Fibroblast of skin of abdomen (primary cell): ENCODE data around the gene RSPO1.

Experiments used
- DNase-seq: peaks from one replicate; pipeline ENCODE4 v3.0.0-alpha.2; 2013

The RSPO1 gene

DNA sequence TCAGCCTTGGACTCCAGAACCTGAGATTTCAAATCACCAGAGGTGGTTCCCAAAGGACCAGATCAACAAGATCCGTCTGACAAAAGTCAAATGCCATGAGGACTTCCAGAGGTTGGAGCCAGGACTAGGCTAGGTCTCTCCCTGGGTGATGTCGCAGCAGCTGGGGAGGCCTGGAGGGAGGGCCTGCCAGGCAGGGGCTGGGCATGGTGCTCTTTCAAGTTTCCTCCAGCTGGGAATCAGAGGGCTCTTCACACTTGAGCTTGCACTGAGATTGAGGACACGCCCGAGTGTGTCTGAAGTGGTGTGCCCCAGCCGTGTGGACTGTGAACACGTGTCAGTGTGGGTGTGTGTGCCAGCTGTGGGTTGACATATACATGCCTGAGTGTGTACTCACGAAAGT lies 21.3 kb upstream of the RSPO1 start:
- DNase-seq = no peak

DNA sequence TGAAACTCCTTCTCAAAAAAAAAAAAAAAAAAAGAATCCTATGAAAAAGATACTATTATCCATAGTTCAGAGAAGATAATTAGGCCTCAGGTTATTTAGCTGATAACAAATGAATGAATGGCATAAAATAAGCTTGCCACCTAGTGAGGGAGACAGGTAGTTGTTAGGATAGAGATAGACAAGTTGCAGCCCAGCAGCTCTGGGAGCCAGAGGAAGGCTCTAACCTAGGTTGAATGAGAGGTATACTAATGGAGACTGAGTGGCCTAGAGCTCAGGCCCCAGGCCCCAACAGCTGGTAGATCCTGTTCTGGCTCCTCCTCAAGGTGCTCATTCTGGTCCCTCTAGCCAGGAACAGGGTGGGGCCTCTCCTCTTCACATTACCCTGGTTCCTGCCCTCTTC lies 20.6 kb upstream of the RSPO1 start:
- no peak for DNase-seq

DNA sequence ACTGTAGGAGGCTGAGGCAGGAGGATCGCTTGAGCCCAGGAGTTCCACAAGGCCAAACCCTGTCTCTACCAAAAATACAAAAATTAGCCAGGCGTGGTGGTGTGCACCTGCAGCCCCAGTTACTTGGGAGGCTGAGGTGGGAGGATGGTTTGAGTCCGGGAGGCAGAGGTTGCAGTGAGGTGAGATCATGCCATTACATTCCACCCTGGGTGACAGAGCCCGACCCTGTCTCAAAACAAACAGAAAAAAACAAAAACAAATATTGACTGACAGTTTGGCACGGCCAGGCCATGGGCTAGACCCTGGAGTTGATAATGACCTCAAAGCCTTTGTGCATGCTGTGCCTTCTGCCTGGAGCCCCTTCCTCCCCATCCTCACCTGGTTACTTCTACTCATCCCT lies 19.2 kb upstream of the RSPO1 start:
- no peak for DNase-seq

DNA sequence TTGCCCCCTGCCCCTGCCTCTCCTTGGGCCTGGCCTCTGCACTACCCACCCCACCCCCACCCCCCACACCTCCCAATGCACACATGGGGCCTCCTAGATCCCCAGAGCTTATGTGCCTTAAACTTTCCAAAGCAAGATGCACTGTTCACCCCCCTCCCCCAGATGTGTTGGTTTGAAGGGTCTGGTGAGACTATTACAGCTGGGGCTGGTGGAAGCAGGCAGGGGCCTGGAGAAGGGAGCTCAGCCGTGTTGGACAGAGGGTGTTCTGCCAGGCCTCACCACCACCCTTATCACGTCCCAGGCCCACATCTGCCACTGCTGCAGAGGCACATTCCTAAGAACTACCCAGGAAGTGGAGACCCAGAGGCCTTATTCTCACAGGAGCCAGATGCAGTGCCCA lies 18.3 kb upstream of the RSPO1 start:
- no peak for DNase-seq

DNA sequence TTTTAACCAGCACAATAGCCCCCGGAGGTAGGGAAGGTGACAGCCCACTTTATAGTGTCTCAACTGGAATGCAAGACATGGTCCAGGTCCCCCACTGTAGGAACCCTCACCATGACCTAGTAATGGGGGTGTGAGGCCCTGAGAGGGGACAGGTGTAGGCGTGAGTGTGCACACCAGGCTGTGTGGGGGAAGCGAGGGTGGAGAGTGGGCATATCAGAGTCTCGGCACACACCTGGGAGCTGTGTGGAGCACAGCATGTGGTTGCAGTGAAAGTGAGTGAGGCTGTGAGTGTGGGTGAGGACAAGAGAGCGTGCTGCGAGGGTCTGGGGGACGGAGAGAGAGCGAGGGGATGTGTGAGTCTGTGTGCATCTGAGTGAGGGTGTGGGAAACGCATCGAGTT lies 17.1 kb upstream of the RSPO1 start:
- no peak for DNase-seq

DNA sequence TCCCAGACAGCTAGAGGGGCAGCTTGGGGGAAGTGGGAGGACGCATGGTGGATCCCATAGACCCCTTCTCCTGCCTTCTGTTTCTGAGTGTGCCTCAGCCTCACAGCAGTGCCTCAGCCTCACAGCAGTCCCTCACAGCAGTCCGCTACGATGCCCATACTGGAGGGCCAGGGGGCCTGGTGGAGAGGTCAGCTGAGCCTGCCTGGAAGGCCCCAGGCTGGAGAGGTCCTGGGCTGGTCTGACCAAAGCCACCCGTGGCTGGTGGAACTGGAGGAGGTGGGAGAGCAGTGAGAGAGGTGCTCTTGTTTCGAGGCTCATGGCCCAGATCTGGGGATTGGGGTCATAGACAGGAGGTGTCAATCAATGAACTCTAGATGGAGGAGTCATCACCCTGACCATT lies 16.0 kb upstream of the RSPO1 start:
- no peak for DNase-seq

DNA sequence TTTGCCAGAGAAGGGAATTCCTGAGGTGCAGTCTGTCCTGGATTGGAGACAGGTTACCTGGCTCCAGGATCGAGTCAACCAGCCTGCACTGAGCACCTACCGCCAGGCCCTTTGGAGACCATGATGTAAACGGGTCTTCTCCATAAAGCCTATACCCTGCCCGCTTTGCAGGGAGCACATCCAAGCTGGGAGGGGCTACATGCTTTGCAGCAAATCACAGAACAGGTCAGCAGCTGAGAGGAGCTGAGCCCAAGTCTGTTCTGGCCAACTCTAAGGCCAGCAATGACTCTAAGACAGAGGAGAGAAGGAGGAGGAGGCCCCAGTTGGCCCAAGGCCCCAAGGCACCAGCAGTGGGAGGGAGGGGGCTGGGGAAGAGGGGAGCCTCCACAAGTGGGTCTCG lies 15.5 kb upstream of the RSPO1 start:
- no peak for DNase-seq

DNA sequence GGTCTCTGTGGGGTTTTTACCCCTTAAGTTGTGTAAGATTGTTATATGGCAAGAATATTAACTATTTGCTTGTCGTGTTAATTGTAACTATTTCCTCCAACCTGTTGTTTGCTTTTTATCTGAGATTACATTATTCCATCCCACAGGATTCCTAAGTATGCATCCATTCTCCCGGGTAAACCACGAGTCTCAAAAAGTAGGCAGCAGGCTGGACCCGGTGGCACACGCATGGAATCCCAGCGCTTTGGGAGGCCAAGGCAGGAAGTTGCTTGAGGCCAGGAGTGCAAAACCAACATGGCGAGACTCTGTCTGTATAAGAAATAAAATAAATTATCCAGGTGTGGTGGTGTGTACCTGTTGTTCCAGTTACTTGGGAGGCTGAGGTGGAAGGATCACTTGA lies 12.6 kb upstream of the RSPO1 start:
- DNase-seq = no peak

DNA sequence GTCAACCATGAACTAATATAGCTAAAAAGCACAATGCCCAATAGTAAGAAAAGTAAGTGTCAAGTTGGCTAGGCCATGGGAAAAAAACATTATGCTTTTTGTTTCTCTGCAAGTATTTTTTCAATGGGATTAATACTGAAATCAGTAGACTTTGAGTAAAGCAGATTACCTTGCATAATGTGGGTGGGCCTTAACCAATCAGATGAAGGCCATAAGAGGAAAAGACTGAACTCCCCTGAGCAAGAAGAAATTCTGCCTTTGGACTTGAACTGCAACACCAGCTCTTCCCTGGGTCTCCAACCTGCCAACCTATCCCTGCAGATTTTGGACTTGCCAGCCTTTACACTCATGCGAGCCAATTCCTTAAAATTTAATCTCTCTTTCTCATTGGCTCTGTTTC lies 6.4 kb upstream of the RSPO1 start:
- DNase-seq = no peak

DNA sequence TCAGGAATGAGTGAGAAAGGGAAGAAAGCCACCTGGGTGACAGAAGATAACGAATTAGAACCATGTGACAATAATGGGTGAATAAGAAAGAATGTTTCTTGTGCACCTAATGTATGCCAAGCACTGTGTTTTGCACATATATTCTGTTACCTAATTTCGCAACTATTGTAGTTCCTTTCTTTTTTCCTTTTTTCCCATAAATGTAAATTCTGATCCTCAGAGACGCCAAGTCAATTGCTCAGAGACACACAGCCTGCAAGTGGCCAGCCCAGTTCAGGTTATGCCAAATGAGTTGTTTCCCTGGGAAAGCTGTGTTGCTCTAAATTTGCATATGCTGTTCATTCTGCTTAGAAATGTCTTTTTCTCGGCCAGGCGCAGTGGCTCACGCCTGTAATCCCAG lies 1.7 kb upstream of the RSPO1 start:
- no peak for DNase-seq

DNA sequence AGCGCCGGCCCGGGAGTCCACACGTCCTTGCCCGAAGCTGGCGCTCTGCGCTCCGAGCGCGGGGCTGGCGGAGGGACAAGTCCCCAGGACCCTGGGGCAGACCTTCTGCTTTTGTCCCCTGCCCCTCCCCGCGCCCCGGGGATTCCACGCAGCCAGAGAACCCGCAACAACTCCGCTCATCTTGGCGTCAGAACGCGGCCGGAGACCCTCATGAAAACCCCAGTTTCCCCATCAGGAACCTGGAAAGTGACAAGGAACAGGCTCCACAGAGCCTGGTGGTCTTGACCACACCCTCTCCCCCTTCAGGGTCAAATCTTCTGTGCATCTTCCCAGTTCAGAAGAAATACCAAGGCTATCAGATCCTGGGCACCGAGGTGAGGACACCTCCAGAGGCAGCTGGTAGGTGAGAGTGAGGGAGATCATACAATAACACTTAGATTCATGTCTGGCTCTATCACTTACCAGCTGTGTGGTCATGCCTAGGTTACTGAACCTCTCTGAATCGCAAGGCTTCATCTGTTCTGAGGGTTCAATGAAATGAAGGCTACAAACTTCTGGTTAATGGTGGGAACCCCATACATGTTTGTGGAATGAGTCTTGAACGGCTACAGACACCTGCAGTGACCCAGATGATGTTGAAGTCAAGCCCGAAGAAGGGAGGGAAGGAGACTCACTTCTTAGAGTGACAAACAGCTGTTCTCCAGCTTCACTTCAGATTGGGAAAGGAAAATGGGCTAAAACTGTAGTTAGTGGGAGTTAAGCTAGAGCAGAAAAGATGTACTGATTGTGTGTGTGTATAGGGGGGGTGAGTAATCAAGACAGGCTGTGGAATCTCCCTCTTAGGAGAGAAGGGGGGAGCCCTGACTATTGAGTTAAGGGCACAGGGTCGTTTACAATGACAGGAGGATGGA lies 555 bp upstream of the RSPO1 start:
- DNase-seq = no peak

DNA sequence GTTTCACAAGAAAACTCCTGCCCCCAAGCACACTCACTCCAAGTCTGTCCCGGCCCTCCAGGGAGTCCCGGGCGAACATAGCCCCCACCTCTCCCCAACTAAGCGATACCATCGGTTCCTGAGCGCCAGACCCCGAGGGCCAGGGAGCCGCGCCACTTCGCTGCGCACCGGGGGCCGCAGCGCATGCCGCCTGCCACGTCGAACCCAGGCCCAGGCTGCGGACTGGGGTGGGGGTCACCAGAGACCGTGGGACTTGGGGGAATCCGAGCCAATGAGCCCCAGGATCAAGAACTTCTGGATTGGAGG lies 801 bp downstream of the RSPO1 start:
- DNase-seq = no peak

DNA sequence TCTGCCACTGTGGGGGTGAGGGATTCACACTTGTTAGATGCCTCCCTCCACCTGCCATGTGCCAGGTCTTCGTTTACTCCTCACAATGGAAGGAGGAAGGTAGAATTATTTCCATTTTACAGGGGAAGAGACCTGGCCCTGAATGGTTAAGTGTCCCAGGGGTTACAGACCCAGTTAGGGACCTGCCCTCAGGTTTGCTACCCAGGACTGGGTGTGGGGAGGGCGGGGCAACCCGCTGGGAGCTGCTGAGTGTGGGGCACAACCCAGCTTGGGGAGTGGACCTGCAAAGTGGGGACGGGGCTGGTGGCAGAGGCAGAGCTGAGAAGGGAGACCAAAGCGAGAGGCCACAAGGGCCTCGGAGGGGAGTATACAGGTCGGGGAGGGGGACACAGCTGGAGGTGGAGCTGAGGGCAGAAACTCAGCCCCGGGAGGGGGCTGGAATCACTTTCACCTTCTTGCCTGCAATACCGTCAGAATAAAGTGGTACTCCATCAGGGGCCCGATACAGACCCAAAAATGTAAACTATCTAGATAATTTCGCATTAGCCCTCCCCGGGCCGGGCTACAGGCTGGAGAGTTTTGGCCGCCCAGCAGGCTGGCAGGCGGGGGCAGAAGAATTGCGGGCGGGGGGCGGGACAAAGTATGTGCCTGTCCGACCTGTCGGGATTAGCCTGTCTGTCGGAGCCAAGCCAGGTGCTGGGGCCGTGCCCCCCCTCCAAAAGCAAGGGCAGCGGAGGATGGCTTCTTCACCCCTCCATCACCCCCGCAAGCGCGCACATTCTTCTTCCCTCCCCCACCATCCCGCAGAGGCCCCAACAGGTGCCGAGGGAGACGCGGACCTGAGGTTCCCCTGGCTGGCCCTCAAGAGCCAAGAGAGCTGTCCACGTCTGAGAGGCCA lies 1.4 kb downstream of the RSPO1 start:
- DNase-seq = no peak

DNA sequence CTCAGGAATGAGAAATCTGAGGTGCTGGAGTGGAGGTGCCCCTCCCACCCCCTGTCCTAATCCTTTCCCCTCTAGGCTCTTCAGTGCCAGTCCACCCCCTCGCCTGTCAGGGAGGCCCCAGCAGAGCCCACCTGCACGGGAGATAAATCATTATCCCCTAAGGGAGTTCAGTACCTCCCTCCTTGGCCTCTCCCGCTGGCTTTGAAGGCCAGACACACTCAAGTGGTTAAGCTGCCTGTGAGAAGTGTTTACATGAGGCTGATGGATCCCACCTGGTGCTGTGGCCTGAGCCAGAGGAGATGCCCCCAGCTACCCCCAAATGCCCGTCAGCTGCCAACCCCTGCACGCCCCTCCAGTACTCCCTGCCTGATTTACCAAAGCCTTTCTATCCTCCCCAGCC lies 3.7 kb downstream of the RSPO1 start:
- no peak for DNase-seq

DNA sequence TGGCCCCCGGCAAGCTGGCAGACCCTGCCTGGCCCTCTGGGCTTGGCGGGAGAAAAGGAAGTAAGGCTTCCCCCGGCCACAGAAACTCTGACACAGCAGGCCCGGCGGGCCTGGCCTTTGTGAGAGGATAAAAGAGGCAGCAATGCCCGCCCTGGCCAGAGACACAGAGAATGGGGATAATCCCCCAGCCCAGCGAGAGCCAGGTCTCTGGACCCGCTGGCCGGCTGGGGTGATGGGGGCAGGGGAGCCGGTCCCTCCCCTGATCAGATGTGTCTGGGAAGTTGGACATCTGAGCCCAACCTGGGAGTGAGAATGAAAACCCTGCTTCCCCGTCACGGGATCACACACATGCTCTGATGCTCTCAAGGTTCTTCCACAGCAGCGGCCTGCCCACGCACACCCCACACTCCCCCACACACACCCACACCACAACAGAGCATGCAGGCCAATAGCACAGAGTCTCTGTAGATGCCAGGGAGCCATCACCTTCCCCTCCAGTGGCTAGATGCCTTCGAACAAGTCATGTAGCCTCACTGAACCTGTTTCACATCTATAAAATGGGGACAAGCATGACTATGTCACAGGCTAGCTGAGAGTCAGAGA lies 4.2 kb downstream of the RSPO1 start:
- DNase-seq = no peak

DNA sequence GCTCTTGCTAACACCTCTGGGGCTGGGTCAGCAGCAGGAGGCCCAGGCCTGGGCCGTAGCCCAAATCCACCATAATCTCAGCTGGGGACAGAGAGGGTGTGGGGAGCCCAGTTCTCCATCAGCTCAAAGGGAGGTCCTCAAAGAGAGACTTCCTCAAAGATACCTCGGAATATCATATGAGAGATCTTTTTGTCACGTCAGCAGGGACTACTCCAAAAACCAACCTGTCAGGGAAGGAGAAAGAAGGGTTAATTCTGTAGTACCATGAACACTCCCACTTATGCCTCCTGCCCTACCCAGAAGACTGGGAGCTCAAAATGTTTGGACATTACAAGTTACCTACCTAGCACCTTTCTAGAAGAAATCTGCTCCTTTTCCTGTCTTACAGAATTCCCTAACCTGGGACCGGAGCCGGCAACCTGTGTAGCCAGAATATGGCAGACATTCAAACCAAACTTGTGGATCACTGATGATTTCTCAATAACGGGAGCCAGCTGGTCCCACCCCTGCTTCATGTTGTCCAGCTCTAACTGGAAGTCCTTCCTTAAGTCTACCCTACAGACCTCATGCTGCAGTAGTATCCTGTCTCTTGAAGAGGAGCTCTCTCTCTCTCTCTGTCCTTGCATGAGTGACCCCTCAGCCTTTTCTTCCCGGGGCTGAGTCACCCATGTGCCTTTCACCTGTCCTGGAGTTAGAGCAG lies 4.8 kb downstream of the RSPO1 start:
- no peak for DNase-seq

DNA sequence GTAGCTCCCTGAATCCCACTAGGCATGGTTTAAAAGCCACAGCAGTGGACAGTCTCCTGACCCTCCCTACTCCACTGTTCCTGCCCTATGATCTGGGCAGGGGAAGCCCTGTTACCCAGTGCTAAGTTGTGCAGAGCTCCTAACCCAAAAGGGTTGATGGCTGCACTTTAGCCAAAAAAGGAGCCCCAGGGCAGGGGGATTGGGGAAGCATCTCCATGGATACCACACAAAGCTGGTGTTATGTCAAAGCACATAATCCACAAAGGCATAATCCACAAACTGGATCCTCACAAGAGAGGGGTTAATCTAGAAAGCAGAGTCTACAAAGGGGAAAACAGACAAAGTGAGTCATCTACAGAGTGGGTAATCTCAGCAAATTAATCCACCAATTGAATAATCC lies 5.7 kb downstream of the RSPO1 start:
- no peak for DNase-seq

DNA sequence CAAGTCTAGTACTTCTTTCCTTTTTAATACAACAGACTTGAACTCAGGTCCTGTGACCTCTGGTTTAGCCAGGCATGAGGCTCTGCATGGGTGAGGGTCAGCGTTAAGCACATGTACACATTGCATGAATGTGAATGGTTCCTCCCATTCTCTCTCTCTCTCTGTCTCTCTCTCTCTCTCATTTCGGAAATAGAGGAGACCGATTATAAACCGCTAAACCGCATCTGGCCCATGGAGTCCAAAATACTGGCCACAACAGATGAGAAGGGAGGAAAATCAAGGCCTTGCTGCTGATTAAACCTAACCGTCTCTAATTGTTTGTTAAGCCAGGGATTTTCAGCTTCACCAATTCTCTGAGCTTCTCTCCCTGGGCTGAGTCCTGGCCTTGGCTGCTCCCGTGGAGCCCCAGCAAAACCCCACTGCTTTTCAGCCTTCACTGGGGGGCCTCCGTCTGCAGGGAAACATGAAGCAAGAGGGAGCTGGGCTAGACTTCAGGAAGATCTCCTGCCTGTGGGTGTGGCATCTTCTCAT lies 6.6 kb downstream of the RSPO1 start:
- DNase-seq = no peak

DNA sequence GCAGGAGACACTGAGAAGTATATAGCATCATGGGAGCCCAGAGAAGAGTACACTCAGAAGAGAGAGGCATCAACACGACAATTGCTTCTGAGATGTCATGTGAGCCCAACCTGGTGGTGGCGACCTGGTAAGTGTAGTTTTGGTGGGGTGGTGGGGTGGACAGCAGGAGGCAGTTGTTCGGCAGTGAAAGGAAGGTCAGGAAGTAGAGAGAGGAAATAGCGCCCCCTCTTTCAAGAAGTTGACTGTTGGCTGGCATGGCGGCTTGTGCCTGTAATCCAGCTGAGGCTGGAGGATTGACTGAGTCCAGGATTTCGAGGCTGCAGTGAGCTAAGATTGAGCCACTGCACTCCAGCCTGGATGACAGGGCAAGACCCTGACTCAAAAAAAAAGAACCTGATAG lies 12.6 kb downstream of the RSPO1 start:
- DNase-seq = no peak

DNA sequence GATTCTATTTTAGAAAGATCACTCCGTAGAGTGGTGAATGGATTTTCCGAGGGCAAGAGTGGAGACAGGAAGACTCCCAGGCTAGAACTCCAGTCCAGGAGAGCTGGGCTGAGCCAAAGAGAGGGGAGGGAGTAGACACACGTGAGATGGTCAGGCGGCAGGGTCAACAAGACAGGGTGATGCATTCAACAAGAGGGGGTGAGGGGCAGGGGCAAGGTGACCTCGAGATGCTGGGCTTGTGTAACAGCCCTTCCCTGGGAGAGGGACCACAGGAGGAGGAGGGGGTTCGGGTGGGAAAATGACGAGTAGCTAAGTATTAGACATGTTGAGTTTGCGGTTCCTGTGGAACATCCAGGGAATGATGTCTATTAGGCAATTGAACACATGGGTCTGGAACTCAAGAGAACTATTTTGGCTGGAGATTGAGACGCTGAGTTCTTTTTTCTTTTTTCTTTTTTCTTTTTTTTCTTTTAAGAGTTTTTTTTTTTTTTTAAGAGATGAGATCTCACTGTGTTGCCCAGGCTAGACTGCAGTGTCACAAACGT lies 13.3 kb downstream of the RSPO1 start:
- DNase-seq = peak; percentile 12

DNA sequence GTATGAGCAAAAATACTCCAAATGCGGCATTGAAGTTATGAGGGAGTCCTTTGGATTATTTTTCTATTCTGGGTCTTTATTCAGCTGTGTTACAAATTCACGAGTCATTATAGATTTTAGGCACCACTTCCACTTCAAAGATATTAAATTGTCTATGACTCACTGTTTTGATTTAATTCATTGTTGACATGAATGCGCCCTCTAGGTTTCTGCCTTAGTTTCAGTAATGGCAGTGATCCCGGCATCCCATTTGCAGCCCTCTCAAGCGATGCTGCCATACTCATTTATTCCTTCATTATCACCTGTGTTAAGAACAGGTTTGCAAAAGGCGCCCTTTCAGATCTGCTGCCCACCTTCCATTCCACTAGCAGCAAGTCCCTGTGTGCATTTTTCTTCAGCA lies 14.0 kb downstream of the RSPO1 start:
- no peak for DNase-seq

DNA sequence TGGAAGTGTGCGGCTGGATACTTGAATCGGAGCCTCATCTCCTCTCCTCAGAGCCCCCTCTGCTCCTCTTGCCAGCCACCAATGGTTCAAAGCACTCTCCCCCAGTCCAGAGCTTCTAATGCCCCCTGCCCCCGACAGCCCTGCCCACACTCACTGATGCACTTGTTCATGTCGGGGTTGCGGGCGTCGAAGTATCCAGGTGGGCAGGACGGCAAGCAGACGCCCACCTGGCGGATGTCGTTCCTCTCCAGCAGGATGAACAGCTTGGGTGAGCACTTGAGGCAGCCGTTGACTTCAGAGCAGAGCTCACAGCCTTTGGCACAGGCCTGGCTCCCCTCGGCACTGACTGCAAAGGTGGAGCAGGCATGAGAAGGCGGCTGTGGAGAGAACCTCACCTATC lies 18.4 kb downstream of the RSPO1 start:
- no peak for DNase-seq
